HCT116 (cell line): Measurements from ENCODE around the gene MUC13. TPM values are rescaled to one million over a fixed set of nuclear protein-coding genes. Genes with fewer than 3 reads are reported as not detected.

Experiments
- ATAC-seq: fragments of 200-7000 bp; cut with Tn5 transposase; 2 replicates; pipeline ENCODE4 v1.9.1; 2020; ENCODE audit warnings: mild to moderate bottlenecking, moderate library complexity
- BruUV-seq: library from RNA; stranded (reverse); fragments of 400-500 nt; replicated peaks from 2 replicates; lab custom pipeline; 2021; lab: Mats Ljungman, UMichigan
- CTCF ChIA-PET: fragments of 300-600 bp; sonication (Branson Sonifier 250); formaldehyde crosslinking; loops from one replicate; lab custom pipeline; 2021; ENCODE audit warnings: antibody characterized with exemption; lab: Charles Lee
- POLR2A ChIA-PET: fragments of 300-600, 350-600 bp; sonication (Branson Sonifier 250); formaldehyde crosslinking; loops from one replicate; lab custom pipeline; 2021; ENCODE audit warnings: antibody characterized with exemption; lab: Charles Lee
- RAD21 ChIA-PET, 2 experiments: fragments of 300-600 bp; sonication (Branson Sonifier 250); formaldehyde crosslinking; loops; one replicate each; lab custom pipeline; 2023; ENCODE audit warnings: low total read pairs in 2 of 2; ENCODE audit not compliant: uncharacterized antibody in 2 of 2, unreplicated experiment in 2 of 2, low non-redundant PET in 1 of 2; lab: Charles Lee
- DNase-seq: peaks from one replicate; pipeline ENCODE4 v3.0.0-alpha.2; 2010; ENCODE audit warnings: low read depth, low spot score
- H2AFZ ChIP-seq: fragments of 200-600 bp; shearing (Covaris generic), sonication (generic); 2 replicates; pipeline ENCODE4 v1.6.1; 2017; ENCODE audit warnings: low read depth, mixed run types, mixed read lengths, antibody characterized with exemption, low read length; ENCODE audit not compliant: poor library complexity, severe bottlenecking
- H3K27ac ChIP-seq: 2 replicates; pipeline ENCODE4 v1.5.1; 2012; ENCODE audit warnings: low read depth, low read length
- H3K27me3 ChIP-seq: fragments of 200-600 bp; sonication (generic); 2 replicates; pipeline ENCODE4 v1.6.1; 2016; ENCODE audit warnings: mixed run types, low read length, mixed read lengths; ENCODE audit not compliant: insufficient read depth
- H3K36me3 ChIP-seq, 2 experiments: fragments of 200-500 bp in 1 of 2; fragments of 200-600 bp in 1 of 2; sonication (Bioruptor generic) in 1 of 2; sonication (generic) in 1 of 2; 2 replicates each; pipeline versions ENCODE4 v1.5.1 to v1.6.1; 2014 to 2016; ENCODE audit warnings: low read length in 2 of 2, inconsistent platforms in 1 of 2, mixed read lengths in 1 of 2, mixed run types in 1 of 2; ENCODE audit not compliant: insufficient read depth in 2 of 2, control insufficient read depth in 1 of 2
- H3K4me1 ChIP-seq, 2 experiments: fragments of 200-600 bp in 1 of 2; sonication (generic) in 1 of 2; 2 replicates each; pipeline versions ENCODE4 v1.5.1 to v1.6.1; 2012 to 2017; ENCODE audit warnings: low read length in 2 of 2, inconsistent platforms in 1 of 2, mild to moderate bottlenecking in 1 of 2, mixed read lengths in 1 of 2, mixed run types in 1 of 2, moderate library complexity in 1 of 2; ENCODE audit not compliant: insufficient read depth in 2 of 2, control insufficient read depth in 1 of 2
- H3K4me2 ChIP-seq: fragments of 200-600 bp; sonication (generic); 2 replicates; pipeline ENCODE4 v1.6.1; 2017; ENCODE audit warnings: mixed run types, low read length, mixed read lengths
- H3K4me3 ChIP-seq, 2 experiments: fragments of 200-600 bp in 1 of 2; sonication (generic) in 1 of 2; replicated peaks in 1 of 2; 2 replicates each; pipeline ENCODE4 v1.5.1; 2011 to 2016; ENCODE audit warnings: low read length in 2 of 2, control low read depth in 1 of 2, low read depth in 1 of 2, mild to moderate bottlenecking in 1 of 2, mixed read lengths in 1 of 2, mixed run types in 1 of 2
- H3K79me2 ChIP-seq: fragments of 200-600 bp; sonication (generic); 2 replicates; pipeline ENCODE4 v1.6.1; 2017; ENCODE audit warnings: mild to moderate bottlenecking, mixed run types, low read length, moderate library complexity, mixed read lengths; ENCODE audit not compliant: insufficient read depth
- H3K9ac ChIP-seq: fragments of 200-600 bp; sonication (generic); 2 replicates; pipeline ENCODE4 v1.6.1; 2016; ENCODE audit warnings: low read length, mixed read lengths
- H3K9me2 ChIP-seq: fragments of 200-600 bp; sonication (generic), shearing (Covaris generic); 2 replicates; pipeline ENCODE4 v1.6.1; 2017; ENCODE audit warnings: mixed run types, mild to moderate bottlenecking, moderate library complexity; ENCODE audit not compliant: insufficient read depth
- H3K9me3 ChIP-seq, 2 experiments: fragments of 200-500 bp in 1 of 2; fragments of 200-600 bp in 1 of 2; sonication (Bioruptor generic) in 1 of 2; sonication (generic) in 1 of 2; 2 replicates each; pipeline ENCODE4 v1.6.1; 2014 to 2017; ENCODE audit warnings: low read length in 2 of 2, mixed read lengths in 2 of 2, inconsistent platforms in 1 of 2, low read depth in 1 of 2, mild to moderate bottlenecking in 1 of 2, mixed run types in 1 of 2, moderate library complexity in 1 of 2; ENCODE audit not compliant: control insufficient read depth in 1 of 2, insufficient read depth in 1 of 2
- H4K20me1 ChIP-seq: fragments of 200-600 bp; sonication (generic), shearing (Covaris generic); 2 replicates; pipeline ENCODE4 v1.6.1; 2017; ENCODE audit warnings: mixed run types, mild to moderate bottlenecking, moderate library complexity; ENCODE audit not compliant: insufficient read depth
- ATF3 ChIP-seq: IDR thresholded peaks from 2 replicates; pipeline ENCODE4 v1.6.1; 2012
- CEBPB ChIP-seq: IDR thresholded peaks from 2 replicates; pipeline ENCODE4 v1.6.1; 2012; ENCODE audit warnings: low read depth
- EGR1 ChIP-seq: IDR thresholded peaks from 2 replicates; pipeline ENCODE4 v1.6.1; 2012; ENCODE audit warnings: low read depth
- ELF1 ChIP-seq: IDR thresholded peaks from 2 replicates; pipeline ENCODE4 v1.6.1; 2012; ENCODE audit warnings: low read depth, borderline replicate concordance
- EZH2 ChIP-seq: fragments of 200-600 bp; sonication (generic); IDR thresholded peaks from 2 replicates; pipeline ENCODE4 v1.6.1; 2017; ENCODE audit warnings: antibody characterized with exemption, mixed run types
- FOSL1 ChIP-seq: IDR thresholded peaks from 2 replicates; pipeline ENCODE4 v1.6.1; 2012; ENCODE audit warnings: low read depth
- JUND ChIP-seq: IDR thresholded peaks from 2 replicates; pipeline ENCODE4 v1.6.1; 2012
- POLR2A ChIP-seq: IDR thresholded peaks from 2 replicates; pipeline ENCODE4 v1.7.0; 2011; ENCODE audit warnings: borderline replicate concordance; ENCODE audit not compliant: insufficient read depth, insufficient read length; ENCODE audit errors: extremely low read depth
- POLR2AphosphoS5 ChIP-seq: IDR thresholded peaks from 2 replicates; pipeline ENCODE4 v1.6.1; 2011; ENCODE audit warnings: mild to moderate bottlenecking, low read depth, low read length, moderate library complexity
- RAD21 ChIP-seq: IDR thresholded peaks from 2 replicates; pipeline ENCODE4 v1.6.1; 2012; ENCODE audit warnings: low read depth, mild to moderate bottlenecking
- REST ChIP-seq: IDR thresholded peaks from 2 replicates; pipeline ENCODE4 v1.6.1; 2012; ENCODE audit warnings: low read depth
- SRF ChIP-seq: IDR thresholded peaks from 2 replicates; pipeline ENCODE4 v1.6.1; 2012; ENCODE audit warnings: low read depth
- TCF7L2 ChIP-seq: IDR thresholded peaks from 2 replicates; pipeline ENCODE4 v1.7.0; 2011; ENCODE audit warnings: borderline replicate concordance, inconsistent platforms; ENCODE audit not compliant: insufficient read depth, insufficient read length; ENCODE audit errors: extremely low read depth
- ZFX ChIP-seq: fragments of 450-650 bp; IDR thresholded peaks from 2 replicates; pipeline ENCODE4 v1.6.1; 2017
- ZNF274 ChIP-seq: fragments of 200-500 bp; sonication (Bioruptor generic); IDR thresholded peaks from 2 replicates; pipeline ENCODE4 v1.6.1; 2014; ENCODE audit warnings: mild to moderate bottlenecking, low read depth, low read length, inconsistent platforms
- intact Hi-C: fragments of 100-400 bp; cut with micrococcal nuclease; formaldehyde crosslinking; loops from 2 replicates; pipeline ENCODE4 v1.10.0; 2022
- total RNA-seq: library from RNA; stranded (reverse); gene quantifications from one replicate; pipeline ENCODE4 v1.2.1, GENCODE V29; 2021; ENCODE audit not compliant: unreplicated experiment
- TF ChIP-seq, protein P1 (sequence below): IDR thresholded peaks from 2 replicates; pipeline ENCODE4 v1.6.1; 2011; ENCODE audit warnings: mild to moderate bottlenecking, low read length, moderate library complexity; ENCODE audit not compliant: insufficient replicate concordance; ENCODE audit errors: extremely low read depth
- TF ChIP-seq, protein P2 (sequence below), 3 experiments: fragments of 200-600 bp in 1 of 3; sonication (generic) in 1 of 3; IDR thresholded peaks in 2 of 3; conservative IDR thresholded peaks in 1 of 3; 2 replicates each; pipeline ENCODE4 v1.5.1; 2012 to 2017; ENCODE audit warnings: low read depth in 2 of 3, low read length in 2 of 3, antibody characterized with exemption in 1 of 3, borderline replicate concordance in 1 of 3, control low read depth in 1 of 3, mild to moderate bottlenecking in 1 of 3, mixed read lengths in 1 of 3, mixed run types in 1 of 3, moderate library complexity in 1 of 3; ENCODE audit not compliant: insufficient read depth in 1 of 3

The MUC13 gene
- total RNA-seq, 1 experiment from 2014 or later, result 0.44 TPM

- ChIA-PET CTCF (interaction anchor here (1.9 to 2.7 kb wide), 2 partner anchors 165 to 659 kb away, joined by 5 to 30 read pairs; no protein-coding TSS in a partner anchor), RAD21 (no interaction called here)
- intact Hi-C loops, result no loop called here
- Histone ChIP-seq H3K4me1 (peaks cover 0 to 3% of the 10 kb centered on the region in 2 experiments; a peak in 1 of 4 replicates), H3K9me2 (no peaks in the 10 kb centered on the region), H3K27ac (no peak overlapping the region), H3K9ac (no peak overlapping the region), H3K4me2 (no peak overlapping the region), H3K79me2 (no peaks in the 10 kb centered on the region), H2AFZ (no peak overlapping the region), H3K36me3 (no peaks in the 10 kb centered on the region)
- no peak for ATAC-seq
- BruUV-seq, result no TSS peak
- DNase-seq, result no peak
- TF ChIP-seq SRF, result no peak
- TF ChIP-seq, protein P1, sequence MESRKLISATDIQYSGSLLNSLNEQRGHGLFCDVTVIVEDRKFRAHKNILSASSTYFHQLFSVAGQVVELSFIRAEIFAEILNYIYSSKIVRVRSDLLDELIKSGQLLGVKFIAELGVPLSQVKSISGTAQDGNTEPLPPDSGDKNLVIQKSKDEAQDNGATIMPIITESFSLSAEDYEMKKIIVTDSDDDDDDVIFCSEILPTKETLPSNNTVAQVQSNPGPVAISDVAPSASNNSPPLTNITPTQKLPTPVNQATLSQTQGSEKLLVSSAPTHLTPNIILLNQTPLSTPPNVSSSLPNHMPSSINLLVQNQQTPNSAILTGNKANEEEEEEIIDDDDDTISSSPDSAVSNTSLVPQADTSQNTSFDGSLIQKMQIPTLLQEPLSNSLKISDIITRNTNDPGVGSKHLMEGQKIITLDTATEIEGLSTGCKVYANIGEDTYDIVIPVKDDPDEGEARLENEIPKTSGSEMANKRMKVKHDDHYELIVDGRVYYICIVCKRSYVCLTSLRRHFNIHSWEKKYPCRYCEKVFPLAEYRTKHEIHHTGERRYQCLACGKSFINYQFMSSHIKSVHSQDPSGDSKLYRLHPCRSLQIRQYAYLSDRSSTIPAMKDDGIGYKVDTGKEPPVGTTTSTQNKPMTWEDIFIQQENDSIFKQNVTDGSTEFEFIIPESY, result no peak
- TF ChIP-seq ZFX, result no peak
- no peak for TF ChIP-seq CEBPB
- TF ChIP-seq RAD21, result no peak
- TF ChIP-seq JUND, result no peak
- no peak for TF ChIP-seq FOSL1
- no peak for TF ChIP-seq ELF1
- no peak for TF ChIP-seq POLR2A
- TF ChIP-seq POLR2AphosphoS5, result no peak
- TF ChIP-seq REST, result no peak
- no peak for TF ChIP-seq TCF7L2
- no peak for TF ChIP-seq EZH2
- no peak for TF ChIP-seq ATF3
- TF ChIP-seq EGR1, result no peak
- no peak for TF ChIP-seq ZNF274
- TF ChIP-seq, protein P2, sequence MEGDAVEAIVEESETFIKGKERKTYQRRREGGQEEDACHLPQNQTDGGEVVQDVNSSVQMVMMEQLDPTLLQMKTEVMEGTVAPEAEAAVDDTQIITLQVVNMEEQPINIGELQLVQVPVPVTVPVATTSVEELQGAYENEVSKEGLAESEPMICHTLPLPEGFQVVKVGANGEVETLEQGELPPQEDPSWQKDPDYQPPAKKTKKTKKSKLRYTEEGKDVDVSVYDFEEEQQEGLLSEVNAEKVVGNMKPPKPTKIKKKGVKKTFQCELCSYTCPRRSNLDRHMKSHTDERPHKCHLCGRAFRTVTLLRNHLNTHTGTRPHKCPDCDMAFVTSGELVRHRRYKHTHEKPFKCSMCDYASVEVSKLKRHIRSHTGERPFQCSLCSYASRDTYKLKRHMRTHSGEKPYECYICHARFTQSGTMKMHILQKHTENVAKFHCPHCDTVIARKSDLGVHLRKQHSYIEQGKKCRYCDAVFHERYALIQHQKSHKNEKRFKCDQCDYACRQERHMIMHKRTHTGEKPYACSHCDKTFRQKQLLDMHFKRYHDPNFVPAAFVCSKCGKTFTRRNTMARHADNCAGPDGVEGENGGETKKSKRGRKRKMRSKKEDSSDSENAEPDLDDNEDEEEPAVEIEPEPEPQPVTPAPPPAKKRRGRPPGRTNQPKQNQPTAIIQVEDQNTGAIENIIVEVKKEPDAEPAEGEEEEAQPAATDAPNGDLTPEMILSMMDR (IDR thresholded peaks at IDR 0.05 in 2 of 3, conservative IDR thresholded peaks at IDR 0.05 in 1 of 3; ENCODE audit: borderline replicate concordance in 1 of 3, insufficient read depth in 1 of 3, low read depth in 2 of 3, low read length in 2 of 3), result no peak
- TF ChIP-seq, all 23 proteins: peak for 0
- Histone ChIP-seq H4K20me1 (no peaks in the 10 kb centered on the region), H3K27me3 (no peaks in the 10 kb centered on the region), H3K4me3 (no peak overlapping the region), H3K9me3 (no peaks in the 10 kb centered on the region)
- POLR2A ChIA-PET, result no interaction called here
Measured at GRCh38 chr3:124926426-124927101, 8.0 kb downstream of the MUC13 start.
